ENCODE results near the gene EDDM13.
A peak's percentile ranks its signal among the peaks of the same experiment; 100 is the strongest.
"Not testable (repeated sequence)": the region's sequence is repeated elsewhere in the genome, so short reads cannot be mapped to it uniquely, and the experiment has no call there.

Gene EDDM13, protein sequence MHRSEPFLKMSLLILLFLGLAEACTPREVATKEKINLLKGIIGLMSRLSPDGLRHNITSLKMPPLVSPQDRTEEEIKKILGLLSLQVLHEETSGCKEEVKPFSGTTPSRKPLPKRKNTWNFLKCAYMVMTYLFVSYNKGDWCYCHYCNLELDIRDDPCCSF

DNA sequence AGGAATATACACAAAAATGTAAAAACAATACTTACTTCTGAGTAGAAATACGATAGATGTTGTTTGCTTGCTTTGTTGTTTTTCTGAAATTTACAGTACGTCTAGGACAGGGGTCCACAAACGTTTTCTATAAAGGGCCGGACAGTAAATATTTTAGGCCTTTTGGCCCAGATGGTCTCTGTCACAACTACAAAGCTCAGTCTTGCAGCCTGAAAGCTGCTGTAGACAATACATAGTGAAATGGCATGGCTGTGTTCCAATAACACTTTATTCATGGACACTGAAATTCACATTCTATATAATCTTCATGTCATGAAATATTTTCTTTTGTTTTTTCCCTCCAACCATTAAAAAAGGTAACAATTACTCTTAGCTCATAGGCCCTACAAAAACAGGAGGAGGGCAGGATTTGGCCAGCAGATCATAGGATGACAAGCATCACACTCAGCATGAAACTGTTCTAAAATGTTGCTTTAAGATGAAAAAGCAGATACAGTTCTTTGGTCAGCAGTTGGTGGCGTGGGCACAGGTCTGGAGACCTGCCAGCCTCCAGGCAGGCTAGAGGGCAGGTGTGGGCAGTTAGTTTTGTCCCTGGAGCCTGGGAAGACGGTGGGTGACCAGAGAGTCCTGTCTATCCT, at the start of gene EDDM13:
EDDM13 (plus strand) TSS at position 588 of the 638 bp plus-strand sequence. CDS start 87 bp downstream, outside the sequence.
- no peak for DNase-seq

DNA sequence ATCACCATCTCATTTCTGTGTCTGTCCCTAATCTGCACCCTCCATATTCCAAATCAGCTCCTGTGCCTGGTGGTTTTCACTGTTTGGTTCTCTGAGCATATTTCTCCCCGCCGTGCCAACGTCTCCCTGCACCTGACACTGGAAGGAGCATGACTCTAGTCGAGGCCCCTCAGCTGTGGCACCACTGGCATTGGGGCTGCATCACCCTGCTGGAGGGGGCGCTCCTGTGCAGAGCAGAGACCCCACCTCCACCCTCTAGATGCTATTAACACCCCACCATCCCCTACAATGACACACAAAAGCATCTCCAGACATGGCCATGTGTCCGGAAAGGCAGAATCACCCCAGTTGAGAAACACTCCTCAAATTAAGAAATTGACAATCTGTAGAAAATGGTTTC, 49.6 kb upstream of the EDDM13 start:
- no peak for DNase-seq

DNA sequence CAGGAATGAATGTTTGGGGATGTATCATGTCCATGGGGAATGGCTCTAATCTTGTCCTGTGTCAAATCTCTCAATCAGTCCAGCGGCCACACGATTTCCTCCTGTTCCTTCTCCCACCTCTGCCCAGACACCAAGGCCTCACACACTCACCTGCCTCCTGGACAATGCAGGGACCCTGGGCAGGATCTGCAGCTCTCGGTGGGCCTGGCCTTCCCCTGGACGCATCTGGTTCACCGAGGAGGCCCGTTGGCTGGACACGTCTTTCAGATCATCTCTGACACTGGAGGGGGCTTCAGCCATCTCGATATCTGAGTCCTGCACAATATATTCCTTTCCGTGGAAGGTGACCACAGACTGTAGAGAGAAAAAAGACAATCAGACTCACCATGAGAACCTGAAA, 49.1 kb upstream of the EDDM13 start:
- DNase-seq: no peak

DNA sequence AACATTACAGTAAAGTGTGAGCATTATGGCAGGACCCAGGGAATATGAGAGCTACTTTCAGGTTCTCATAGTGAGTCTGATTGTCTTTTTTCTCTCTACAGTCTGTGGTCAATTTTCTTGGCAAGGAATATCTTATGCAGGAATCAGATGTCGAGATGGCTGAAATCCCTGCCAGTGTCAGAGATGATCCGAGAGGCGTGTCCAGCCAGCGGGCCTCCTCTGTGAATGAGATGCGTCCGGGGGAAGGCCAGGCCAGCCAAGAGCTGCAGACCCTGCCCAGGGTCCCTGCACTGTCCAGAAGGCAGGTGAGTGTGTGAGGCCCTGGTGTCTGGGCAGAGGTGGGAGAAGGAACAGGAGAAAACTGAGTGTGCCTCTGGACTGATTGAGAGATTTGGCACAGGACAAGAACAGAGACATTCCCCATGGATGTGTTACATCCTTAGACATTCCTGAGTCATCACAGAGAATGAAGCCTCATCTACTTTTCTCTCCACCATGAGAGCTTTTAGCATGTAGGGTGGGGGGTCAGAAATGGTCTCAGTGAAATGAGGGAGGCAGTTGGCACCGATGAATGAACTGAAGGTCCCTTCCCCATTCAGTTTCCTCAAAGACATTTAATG, 27.3 kb upstream of the EDDM13 start:
- DNase-seq: peak; percentile 51

DNA sequence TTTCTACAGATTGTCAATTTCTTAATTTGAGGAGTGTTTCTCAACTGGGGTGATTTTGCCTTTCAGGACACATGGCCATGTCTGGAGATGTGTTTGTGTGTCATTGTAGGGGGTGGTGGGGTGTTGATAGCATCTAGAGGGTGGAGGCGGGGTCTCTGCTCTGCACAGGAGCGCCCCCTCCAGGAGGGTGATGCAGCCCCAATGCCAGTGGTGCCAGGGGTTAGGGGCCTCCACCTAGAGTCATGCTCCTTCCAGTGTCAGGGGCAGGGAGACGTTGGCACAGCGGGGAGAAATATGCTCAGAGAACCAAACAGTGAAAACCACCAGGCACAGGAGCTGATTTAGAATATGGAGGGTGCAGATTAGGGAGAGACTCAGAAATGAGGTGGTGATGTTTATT, 26.8 kb upstream of the EDDM13 start:
- DNase-seq: not testable (repeated sequence)

DNA sequence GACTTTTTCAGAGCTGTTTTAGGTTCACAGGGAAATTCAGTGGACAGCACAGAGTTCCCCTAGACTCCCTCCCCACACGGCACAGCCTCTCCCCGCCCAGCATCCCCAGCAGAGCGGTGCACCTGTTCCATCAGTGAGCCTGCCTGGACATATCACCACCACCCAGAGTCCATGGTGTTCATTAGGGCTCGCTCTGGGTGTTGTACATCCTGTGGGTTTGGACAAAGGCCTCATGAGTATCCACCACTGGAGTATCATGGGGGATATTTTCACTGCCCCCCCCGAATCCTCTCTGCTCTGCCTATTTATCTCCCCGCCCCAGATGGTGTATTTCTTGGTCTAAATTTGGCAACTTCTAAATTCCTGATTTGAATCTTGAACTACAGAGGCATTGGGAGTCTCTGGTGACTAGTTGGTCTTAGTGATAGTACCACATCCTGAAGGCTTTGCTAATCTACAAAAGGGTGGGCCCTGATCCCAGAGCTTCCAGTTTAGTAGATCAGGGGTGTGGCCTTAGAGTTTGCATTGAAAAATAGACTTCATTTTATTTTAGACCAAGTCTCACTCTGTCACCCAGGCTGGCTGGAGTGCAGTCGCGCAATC, 23.7 kb upstream of the EDDM13 start:
- not testable (repeated sequence) for DNase-seq

DNA sequence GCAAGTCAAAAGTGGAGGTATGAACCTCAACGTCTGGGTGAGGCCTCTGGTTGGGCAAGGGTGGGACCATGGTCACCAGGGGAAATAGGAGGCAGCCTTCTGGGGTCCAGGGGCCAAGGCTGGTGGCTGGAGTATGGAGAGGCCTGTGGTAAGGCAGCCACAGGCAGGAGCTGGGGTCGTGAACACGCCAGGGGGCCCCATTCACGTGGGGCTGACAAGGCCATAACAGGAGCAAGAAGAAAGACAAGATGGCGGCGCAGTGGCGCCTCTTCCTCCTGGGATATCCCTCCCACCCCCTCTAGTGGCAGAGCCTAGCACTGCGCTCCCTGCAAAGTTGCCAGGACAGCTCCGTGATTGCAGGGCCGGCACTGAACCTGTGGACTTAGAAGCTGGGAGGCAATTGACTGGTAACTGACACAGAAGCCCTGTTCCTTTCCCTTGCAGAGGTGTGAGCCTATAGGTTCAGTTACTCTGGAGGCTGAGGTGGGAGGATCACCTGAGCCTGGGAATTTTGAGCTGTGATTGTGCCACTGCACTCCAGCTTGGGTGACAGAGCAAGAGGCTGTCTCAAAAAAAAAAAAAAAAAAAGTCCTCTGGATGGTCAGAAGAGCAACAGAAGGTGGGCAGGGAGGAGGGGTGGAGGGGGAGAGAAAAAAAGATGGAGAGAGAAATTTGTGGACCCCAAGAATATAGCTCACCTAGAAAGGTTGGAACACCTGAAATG, 19.7 kb upstream of the EDDM13 start:
- peak; percentile 67 for DNase-seq

DNA sequence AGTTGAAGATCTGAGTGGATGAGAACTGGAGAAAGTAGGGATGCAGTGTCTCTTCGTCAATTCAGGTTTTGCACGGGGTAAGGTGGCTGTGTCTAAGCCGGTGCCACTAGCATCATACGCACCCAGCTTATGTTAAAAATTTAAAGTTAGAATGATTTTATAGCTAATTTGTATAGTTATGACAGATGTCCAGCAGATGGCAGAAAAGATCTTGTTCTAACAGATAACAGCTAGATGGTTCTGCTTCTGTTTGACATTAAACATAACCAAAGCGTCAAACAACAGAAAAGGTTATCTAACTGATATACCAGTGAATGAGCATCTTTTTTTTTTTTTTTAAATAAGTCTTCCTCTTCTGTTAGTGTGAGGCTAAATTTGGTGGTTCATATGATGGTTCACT, 18.8 kb upstream of the EDDM13 start:
- DNase-seq: peak; percentile 63

DNA sequence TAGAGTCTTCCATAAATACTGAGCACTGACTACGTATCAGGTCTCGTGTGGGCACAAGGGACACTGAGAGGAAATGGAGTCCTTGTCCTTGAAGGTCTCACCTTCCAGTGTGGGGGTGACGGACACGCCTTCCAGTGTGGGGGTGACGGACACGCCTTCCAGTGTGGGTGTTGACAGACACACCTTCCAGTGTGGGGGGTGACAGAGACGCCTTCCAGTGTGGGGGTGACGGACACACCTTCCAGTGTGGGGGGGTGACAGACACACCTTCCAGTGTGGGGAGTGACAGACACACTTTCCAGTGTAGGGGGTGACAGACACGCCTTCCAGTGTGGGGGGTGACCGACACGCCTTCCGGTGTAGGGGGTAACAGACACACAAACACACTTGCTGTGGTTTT, 14.3 kb upstream of the EDDM13 start:
- DNase-seq: no peak

DNA sequence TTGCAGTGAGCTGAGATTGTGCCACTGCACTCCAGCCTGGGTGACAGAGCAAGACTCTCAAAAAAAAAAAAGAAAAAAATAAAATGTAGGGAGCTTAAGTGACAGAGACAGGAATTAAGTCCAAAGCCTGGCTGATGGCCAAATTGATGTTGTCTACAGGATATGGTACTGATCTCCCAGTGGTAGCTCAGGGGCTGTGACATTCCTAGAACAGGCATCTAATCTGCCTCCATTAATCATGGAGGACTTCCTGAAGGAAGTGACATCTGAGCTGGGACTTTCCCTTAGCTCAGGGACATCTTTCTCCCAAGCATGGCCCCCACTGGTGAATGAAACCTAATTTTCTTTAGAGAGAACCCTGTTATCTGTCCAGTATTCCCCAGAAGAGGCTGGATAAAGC, 11.4 kb upstream of the EDDM13 start:
- no peak for DNase-seq

DNA sequence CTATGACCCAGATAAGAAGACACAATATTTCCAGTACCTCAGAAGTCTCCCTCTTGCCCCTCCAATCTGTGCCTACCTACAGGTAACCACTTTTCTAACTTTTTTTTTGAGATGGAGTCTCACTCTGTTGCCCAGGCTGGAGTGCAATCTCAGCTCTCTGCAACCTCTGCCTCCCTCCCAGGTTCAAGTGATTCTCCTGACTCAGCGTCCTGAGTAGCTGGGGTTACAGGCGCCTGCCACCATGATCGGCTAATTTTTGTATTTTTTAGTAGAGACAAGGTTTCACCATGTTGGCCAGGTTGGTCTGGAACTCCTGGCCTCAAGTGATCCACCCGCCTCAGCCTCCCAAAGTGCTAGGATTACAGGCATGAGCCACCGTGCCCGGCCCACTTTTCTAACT, 10.6 kb upstream of the EDDM13 start:
- DNase-seq: not testable (repeated sequence)

DNA sequence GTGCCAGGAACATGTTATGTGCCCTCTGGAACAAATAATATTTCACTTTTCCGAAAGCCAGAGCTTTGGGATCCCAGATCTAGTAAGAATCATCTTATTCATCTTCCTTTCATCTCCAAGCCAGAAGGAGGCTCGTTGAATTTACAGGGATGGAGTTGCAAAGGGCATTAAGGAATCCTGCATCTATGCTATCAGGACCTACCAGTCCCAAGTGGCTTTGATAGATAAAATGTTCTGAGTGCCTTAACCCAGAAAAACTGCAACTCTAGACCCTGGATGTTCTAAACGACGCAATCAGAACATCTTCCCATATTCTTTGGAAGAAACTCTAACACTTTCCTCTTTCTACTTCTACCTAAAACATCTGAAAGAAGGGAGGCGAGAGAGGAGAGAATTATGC, 9.2 kb upstream of the EDDM13 start:
- no peak for DNase-seq

DNA sequence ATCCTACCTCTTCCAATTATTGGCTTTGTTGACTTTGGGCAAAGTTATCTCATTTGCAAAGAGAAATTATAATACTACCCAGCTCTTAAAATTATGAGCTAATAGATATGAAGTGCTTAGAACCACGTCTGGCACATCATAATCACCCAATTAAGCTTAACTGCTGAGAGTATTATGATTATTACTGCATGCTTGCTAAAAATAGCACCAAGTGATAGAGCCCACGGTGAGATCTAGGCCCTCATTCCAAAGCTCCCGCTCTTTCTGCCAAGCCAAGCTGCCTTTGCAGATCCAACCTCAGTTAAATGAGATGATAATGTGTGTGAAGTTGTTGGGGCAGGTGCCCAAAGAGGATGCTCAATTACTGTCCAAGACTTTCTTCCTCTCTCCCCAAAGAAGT, 6.5 kb upstream of the EDDM13 start:
- DNase-seq: no peak

DNA sequence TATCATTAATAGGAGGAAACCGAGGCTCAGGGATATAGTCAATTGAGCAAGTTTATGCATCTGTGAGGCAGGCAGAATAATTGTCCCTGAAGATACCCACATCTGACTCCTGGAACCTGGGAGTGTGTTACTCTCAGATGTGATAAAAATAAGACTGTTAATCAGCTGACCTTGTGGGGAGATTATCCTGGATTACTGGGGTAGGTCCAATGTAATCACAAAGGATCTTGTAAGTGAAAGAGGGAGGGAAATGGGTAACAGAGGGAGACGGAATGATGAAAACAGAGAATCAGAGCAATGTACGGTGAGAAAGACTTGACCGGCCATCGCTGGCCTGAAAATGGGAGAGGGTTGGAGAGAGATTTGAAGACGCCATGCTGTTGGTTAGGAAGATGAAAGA, 3.2 kb upstream of the EDDM13 start:
- DNase-seq: no peak

DNA sequence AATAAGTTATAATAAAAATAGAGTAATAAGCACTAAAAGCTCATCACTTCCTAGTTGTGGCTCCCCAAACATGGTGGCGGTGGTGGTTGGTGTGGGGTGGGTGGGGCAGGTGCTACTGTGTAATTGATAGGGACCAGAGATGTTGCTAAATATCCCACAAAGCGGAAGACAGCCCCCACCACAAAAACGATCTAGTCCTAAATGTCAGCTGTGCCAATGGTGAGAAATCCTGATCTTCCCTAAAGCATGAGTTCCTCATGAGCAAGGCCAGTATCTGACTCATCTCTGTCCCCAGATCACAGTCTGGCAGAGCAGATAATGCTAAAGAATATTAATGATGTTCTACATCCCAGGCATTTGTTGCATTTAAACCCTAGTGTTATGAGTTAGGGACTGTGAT, 1.9 kb upstream of the EDDM13 start:
- peak; percentile 3 for DNase-seq

DNA sequence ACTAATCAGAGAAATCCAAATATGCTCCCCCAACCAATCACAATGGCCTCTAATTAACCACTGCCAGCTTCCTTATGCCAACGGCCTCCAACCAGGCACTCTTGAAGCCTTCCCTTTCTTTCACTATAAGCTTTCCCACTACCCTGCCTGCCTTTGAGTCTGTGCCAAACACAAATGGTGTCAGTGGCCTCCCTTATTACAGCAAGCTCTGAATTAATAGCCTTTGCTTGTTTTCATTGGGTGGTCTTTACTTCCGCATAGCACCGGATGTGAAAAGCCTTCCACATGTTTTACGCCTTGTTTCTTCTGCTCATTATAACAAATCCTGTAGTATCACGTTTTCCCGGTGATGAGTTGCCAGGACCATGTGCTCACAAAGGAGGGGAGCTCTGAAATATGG, 1.4 kb upstream of the EDDM13 start:
- no peak for DNase-seq

DNA sequence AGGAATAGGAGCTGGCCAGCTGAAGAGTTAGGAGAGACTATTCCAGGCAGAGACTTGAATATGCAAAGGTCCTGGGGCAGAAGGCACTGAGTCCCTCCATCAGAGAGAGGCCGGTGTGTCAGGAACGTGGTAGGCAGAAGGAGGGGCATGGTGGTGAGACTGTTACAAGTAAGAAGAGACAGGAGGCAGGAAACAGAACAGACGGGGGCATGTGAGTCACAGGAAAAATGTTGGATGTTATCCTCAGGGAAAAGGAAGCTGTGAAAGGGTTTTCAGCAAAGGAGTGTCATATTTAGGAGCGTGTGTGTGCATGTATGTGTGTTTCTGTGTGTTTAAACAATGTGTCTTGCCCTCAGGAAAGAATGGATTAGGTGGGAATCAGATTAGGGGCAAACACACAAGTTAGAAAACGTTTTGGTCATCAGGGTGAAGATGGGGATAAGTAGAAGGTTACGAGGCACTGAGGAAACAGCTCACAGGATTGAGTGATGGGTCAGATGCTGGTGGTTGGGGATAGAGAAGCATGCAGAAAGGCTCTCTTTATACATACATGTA, 1.1 kb downstream of the EDDM13 start:
- DNase-seq: peak; percentile 45

DNA sequence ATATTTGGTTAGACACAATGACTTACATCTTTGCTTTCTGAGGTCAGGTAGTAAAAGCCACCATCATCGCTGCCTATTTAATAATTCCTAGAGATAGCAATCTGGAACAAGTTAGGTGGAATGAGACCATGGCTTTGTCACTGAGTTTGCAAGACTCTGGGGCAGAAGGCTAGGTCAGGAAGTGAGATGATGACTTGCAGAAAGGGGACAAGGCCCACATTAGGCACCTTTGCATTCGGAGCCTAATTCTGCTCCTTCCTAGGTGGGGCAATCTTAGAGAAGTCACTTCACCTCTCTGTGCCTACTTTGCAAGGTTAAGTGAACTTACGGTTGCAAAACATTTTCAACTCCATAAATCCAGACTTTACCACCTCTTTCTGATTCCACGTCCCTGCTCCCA, 10.3 kb downstream of the EDDM13 start:
- DNase-seq: no peak

DNA sequence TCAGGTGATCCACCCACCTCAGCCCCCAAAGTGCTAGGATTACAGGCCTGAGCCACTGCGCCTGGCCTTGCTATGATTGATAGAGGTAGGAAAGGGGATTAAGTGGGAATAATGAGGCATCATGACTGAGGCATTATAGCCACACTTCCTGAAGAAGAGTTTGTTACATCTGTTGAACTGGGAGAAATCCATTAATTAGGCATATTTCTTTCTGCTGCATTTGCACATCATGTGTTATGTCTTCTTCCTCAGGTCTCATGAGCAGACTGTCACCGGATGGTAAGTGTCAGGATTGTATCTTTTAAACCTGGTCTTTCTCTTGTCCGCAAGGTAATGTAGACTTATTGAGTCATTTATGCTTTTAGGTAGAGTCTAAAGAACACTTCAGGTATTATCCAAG, 12.2 kb downstream of the EDDM13 start:
- DNase-seq: no peak

DNA sequence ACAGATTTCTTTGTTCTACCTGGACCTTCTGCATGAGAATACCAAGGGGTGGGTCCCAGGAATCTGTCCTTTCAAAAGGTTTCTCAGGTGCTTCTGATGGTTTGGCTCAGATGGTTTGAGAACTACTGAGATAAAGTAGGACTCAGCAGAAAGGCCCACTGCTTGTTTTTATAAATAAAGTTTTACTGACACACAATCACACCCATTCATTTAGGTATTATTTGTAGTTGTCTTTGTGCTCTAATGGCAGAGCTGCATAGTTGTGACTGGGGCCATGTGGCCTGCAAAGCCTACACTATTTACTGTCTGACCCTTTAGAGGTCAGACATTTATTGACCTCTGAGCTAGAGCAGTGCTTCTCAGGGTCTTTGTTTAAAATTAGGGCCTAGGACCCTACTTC, 17.6 kb downstream of the EDDM13 start:
- DNase-seq: no peak

DNA sequence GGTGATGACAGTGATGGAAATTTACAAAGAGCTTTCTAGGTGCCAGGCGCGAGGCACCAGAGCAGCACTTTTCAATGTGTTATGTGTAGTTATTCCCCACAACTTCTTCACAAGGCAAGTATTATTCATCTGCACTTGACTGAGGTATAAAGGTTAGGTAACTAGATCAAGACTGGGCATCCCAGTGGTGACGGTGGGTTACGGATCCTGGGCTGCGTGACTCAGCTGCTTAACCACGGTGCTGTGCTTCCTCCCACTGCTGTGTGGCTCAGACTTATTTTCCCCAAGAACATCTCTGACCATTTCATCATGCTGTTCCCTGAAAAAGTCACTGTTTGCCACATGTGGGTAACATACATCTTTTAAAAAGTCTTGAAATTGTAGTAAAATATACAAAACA, 19.3 kb downstream of the EDDM13 start:
- DNase-seq: no peak

DNA sequence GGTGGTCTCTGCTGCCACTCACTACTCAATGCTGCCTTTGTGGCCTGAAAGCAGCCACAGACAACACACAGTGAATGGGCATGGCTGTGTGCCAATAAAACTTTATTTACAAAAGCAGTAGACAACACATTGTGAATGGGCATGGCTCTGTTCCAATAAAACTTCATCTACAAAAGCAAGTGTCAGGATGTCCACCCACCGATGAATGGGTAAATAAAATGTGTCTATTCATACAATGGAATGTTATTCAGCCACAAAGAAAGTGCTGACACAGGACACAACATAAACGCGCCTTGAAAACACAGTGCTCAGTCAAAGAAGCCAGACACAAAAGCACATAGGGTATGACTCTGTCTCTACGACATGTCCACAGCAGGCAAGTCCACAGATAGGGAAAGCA, 22.0 kb downstream of the EDDM13 start:
- DNase-seq: no peak

Data from fibroblast of upper back skin (primary cell).